Measurements from ENCODE around the gene C19orf73.

The C19orf73 gene

GRCh38 chr19:49094505-49095482 lies 24.1 kb downstream of the C19orf73 start:
- no peak for DNase-seq (ENCODE audit: low read depth)
- TF ChIP-seq CTCF (IDR thresholded peaks at IDR 0.05; ENCODE audit: insufficient read depth, low read depth, low read length, missing control alignments): no peak
- H3K4me3 ChIP-seq (ENCODE audit: low read length): no peak overlapping the region

- H3K4me3 ChIP-seq (ENCODE audit: low read length): no peak overlapping the region
- TF ChIP-seq CTCF (IDR thresholded peaks at IDR 0.05; ENCODE audit: insufficient read depth, low read depth, low read length, missing control alignments): no peak
- DNase-seq (ENCODE audit: low read depth): no peak
These were observed 26.3 kb downstream of the C19orf73 start for GRCh38 chr19:49092686-49093085.

GRCh38 chr19:49091391-49092038 lies 27.4 kb downstream of the C19orf73 start:
- DNase-seq (ENCODE audit: low read depth): no peak
- H3K4me3 ChIP-seq (ENCODE audit: low read length): no peak overlapping the region
- no peak for TF ChIP-seq CTCF (IDR thresholded peaks at IDR 0.05; ENCODE audit: insufficient read depth, low read depth, low read length, missing control alignments)

GRCh38 chr19:49086296-49086695 lies 32.6 kb downstream of the C19orf73 start:
- TF ChIP-seq CTCF (IDR thresholded peaks at IDR 0.05; ENCODE audit: insufficient read depth, low read depth, low read length, missing control alignments): no peak
- H3K4me3 ChIP-seq (ENCODE audit: low read length): peak overlapping the region; percentile 86
- no peak for DNase-seq (ENCODE audit: low read depth)

GRCh38 chr19:49085868-49086232 lies 33.1 kb downstream of the C19orf73 start:
- no peak for DNase-seq (ENCODE audit: low read depth)
- H3K4me3 ChIP-seq (ENCODE audit: low read length): peak overlapping the region; percentile 86
- no peak for TF ChIP-seq CTCF (IDR thresholded peaks at IDR 0.05; ENCODE audit: insufficient read depth, low read depth, low read length, missing control alignments)

- peak within 1 kb of the TSS; percentile 86 for H3K4me3 ChIP-seq (ENCODE audit: low read length)
- TF ChIP-seq CTCF (IDR thresholded peaks at IDR 0.05; ENCODE audit: insufficient read depth, low read depth, low read length, missing control alignments): no peak
- DNase-seq (ENCODE audit: low read depth): peak; percentile 100
These were observed 33.7 kb downstream of the C19orf73 start, which contains the start of gene SNRNP70 for GRCh38 chr19:49085020-49085867. Gene SNRNP70, plus strand, starts transcription at chr19:49085451. Its CDS starts 964 bp downstream, at chr19:49086415.

Measured in epithelial cell of esophagus (primary cell).